Measurements from ENCODE around the gene ANGEL2. TPM values are rescaled to one million over a fixed set of nuclear protein-coding genes. Genes with fewer than 3 reads are reported as not detected.
"Not testable (repeated sequence)": the region's sequence is repeated elsewhere in the genome, so short reads cannot be mapped to it uniquely, and the experiment has no call there.

ANGEL2 gene
- total RNA-seq, 1 experiment from 2014 or later, result 25.5 TPM

DNA sequence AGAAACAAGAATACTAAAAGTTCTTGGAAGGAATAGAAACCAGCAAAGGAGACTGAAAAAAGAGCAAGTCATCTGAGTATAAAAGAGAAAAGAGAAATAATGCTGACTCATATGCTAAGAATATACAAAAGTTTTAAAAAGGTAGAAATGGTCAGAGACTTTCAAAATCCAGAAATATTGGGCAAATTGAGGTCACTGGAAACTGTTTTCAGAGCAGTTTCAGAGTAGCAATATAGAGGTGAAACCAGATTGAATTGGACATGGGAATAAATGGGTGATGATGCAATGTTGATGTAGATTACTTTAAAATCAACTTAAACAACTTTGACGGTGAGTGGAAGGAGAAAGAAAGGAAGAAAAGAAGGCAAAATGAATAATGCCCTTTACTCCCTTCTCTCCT lies 33.6 kb upstream of the ANGEL2 start:
- Histone ChIP-seq H3K9me3 (ENCODE audit: control insufficient read depth in 1 of 2, insufficient read depth in 1 of 2, low read depth in 1 of 2, low read length in 2 of 2) (no peaks in the 10 kb centered on the region), H3K9me2 (ENCODE audit: insufficient read depth) (no peaks in the 10 kb centered on the region), H3K9ac (ENCODE audit: low read length) (no peak overlapping the region), H3K27ac (ENCODE audit: low read depth, low read length) (no peak overlapping the region), H2AFZ (ENCODE audit: low read depth, low read length, poor library complexity, severe bottlenecking) (peak overlapping the region; percentile 39), H3K27me3 (ENCODE audit: insufficient read depth, low read length) (no peaks in the 10 kb centered on the region), H3K79me2 (ENCODE audit: insufficient read depth, low read length) (peaks cover 29% of the 10 kb centered on the region), H3K4me2 (ENCODE audit: low read length) (no peak overlapping the region), H4K20me1 (ENCODE audit: insufficient read depth) (no peaks in the 10 kb centered on the region), H3K4me1 (ENCODE audit: control insufficient read depth in 1 of 2, insufficient read depth in 2 of 2, low read length in 2 of 2) (peaks cover 8 to 24% of the 10 kb centered on the region in 2 experiments; a peak in 3 of 4 replicates), H3K36me3 (ENCODE audit: control insufficient read depth in 1 of 2, insufficient read depth in 2 of 2, low read length in 2 of 2) (no peaks in the 10 kb centered on the region), H3K4me3 (replicated peaks in 1 of 2; ENCODE audit: low read depth in 1 of 2, low read length in 2 of 2) (no peak overlapping the region)
- ChIA-PET POLR2A (no interaction called here), RAD21 (ENCODE audit: low non-redundant PET in 1 of 2, low total read pairs in 2 of 2, uncharacterized antibody in 2 of 2, unreplicated experiment in 2 of 2) (no interaction called here), CTCF (no interaction called here)
- intact Hi-C loops (cut with micrococcal nuclease), result no loop called here
- no TSS peak for BruUV-seq (replicated peaks)
- no peak for TF ChIP-seq JUND (IDR thresholded peaks at IDR 0.05)
- no peak for TF ChIP-seq ZFX (IDR thresholded peaks at IDR 0.05)
- TF ChIP-seq, protein P1, sequence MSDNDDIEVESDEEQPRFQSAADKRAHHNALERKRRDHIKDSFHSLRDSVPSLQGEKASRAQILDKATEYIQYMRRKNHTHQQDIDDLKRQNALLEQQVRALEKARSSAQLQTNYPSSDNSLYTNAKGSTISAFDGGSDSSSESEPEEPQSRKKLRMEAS (IDR thresholded peaks at IDR 0.05), result no peak
- no peak for TF ChIP-seq ZNF274 (IDR thresholded peaks at IDR 0.05; ENCODE audit: low read depth, low read length)
- no peak for TF ChIP-seq EZH2 (IDR thresholded peaks at IDR 0.05)
- TF ChIP-seq, protein P2, sequence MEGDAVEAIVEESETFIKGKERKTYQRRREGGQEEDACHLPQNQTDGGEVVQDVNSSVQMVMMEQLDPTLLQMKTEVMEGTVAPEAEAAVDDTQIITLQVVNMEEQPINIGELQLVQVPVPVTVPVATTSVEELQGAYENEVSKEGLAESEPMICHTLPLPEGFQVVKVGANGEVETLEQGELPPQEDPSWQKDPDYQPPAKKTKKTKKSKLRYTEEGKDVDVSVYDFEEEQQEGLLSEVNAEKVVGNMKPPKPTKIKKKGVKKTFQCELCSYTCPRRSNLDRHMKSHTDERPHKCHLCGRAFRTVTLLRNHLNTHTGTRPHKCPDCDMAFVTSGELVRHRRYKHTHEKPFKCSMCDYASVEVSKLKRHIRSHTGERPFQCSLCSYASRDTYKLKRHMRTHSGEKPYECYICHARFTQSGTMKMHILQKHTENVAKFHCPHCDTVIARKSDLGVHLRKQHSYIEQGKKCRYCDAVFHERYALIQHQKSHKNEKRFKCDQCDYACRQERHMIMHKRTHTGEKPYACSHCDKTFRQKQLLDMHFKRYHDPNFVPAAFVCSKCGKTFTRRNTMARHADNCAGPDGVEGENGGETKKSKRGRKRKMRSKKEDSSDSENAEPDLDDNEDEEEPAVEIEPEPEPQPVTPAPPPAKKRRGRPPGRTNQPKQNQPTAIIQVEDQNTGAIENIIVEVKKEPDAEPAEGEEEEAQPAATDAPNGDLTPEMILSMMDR (IDR thresholded peaks at IDR 0.05 in 2 of 3, conservative IDR thresholded peaks at IDR 0.05 in 1 of 3; ENCODE audit: borderline replicate concordance in 1 of 3, insufficient read depth in 1 of 3, low read depth in 2 of 3, low read length in 2 of 3), result no peak
- TF ChIP-seq, protein P3, sequence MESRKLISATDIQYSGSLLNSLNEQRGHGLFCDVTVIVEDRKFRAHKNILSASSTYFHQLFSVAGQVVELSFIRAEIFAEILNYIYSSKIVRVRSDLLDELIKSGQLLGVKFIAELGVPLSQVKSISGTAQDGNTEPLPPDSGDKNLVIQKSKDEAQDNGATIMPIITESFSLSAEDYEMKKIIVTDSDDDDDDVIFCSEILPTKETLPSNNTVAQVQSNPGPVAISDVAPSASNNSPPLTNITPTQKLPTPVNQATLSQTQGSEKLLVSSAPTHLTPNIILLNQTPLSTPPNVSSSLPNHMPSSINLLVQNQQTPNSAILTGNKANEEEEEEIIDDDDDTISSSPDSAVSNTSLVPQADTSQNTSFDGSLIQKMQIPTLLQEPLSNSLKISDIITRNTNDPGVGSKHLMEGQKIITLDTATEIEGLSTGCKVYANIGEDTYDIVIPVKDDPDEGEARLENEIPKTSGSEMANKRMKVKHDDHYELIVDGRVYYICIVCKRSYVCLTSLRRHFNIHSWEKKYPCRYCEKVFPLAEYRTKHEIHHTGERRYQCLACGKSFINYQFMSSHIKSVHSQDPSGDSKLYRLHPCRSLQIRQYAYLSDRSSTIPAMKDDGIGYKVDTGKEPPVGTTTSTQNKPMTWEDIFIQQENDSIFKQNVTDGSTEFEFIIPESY (IDR thresholded peaks at IDR 0.05; ENCODE audit: extremely low read depth, insufficient replicate concordance, low read length), result no peak
- TF ChIP-seq EZH2phosphoT487 (IDR thresholded peaks at IDR 0.05; ENCODE audit: borderline replicate concordance), result no peak
- no peak for TF ChIP-seq CBX3 (IDR thresholded peaks at IDR 0.05; ENCODE audit: low read depth)
- DNase-seq (ENCODE audit: low read depth, low spot score) (no peak), ATAC-seq (no peak)

DNA sequence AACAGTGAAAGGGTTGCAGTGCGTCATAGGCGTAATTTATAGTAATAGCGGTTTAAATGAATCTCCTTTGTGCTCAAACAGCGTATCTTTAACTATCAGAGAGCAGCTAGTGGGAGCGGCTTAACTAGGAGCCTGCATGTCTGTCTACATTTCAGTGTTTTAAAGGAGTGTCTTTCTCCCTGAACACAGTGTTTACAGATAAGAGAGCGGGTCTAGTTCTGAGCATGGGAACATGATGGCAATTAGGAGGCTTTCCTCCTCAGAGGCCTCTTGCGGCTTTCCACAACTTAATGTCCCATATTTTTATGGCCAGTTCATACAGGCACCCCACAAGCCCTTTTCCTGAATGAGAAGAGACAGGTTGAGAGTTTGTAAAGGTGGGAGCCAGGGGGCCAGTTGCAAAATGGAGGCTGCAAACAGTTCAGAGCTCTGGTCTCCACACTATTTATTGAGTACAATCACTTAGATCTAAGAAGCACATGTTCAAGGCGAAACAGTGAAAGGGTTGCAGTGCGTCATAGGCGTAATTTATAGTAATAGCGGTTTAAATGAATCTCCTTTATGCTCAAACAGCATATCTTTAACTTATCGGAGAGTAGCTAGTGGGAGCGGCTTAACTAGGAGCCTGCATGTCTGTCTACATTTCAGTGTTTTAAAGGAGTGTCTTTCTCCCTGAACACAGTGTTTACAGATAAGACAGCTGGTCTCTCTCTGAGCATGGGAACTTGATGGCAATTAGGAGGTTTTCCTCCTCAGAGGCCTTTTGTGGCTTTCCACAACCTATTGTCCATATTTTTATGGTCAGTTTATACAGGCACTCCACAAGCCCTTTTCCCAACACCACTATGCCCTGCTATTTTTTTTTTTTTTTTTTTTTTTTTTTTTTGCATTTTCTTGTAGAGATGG lies 29.9 kb upstream of the ANGEL2 start:
- H3K9me3 ChIP-seq (ENCODE audit: control insufficient read depth in 1 of 2, insufficient read depth in 1 of 2, low read depth in 1 of 2, low read length in 2 of 2); ATAC-seq; H3K9me2 ChIP-seq (ENCODE audit: insufficient read depth); H3K4me2 ChIP-seq (ENCODE audit: low read length); BruUV-seq (replicated peaks); H3K79me2 ChIP-seq (ENCODE audit: insufficient read depth, low read length); CTCF ChIA-PET; H3K27ac ChIP-seq (ENCODE audit: low read depth, low read length); H3K36me3 ChIP-seq (ENCODE audit: control insufficient read depth in 1 of 2, insufficient read depth in 2 of 2, low read length in 2 of 2); intact Hi-C loops (cut with micrococcal nuclease); H3K27me3 ChIP-seq (ENCODE audit: insufficient read depth, low read length); H2AFZ ChIP-seq (ENCODE audit: low read depth, low read length, poor library complexity, severe bottlenecking); POLR2A ChIA-PET; H3K9ac ChIP-seq (ENCODE audit: low read length); H4K20me1 ChIP-seq (ENCODE audit: insufficient read depth); H3K4me3 ChIP-seq (replicated peaks in 1 of 2; ENCODE audit: low read depth in 1 of 2, low read length in 2 of 2); DNase-seq (ENCODE audit: low read depth, low spot score); RAD21 ChIA-PET (ENCODE audit: low non-redundant PET in 1 of 2, low total read pairs in 2 of 2, uncharacterized antibody in 2 of 2, unreplicated experiment in 2 of 2): not testable (repeated sequence)
- peaks cover 4 to 12% of the 10 kb centered on the region in 2 experiments; a peak in 3 of 4 replicates for H3K4me1 ChIP-seq (ENCODE audit: control insufficient read depth in 1 of 2, insufficient read depth in 2 of 2, low read length in 2 of 2)

Measured in HCT116 (cell line).